GM12878 (cell line): ENCODE results near the gene RBX1. TPM values are rescaled to one million over a fixed set of nuclear protein-coding genes. Genes with fewer than 3 reads are reported as not detected.
A peak's percentile ranks its signal among the peaks of the same experiment; 100 is the strongest.

Experiments
- GATAD2B ChIP-seq: fragments of 450-650 bp; conservative IDR thresholded peaks from 2 replicates; pipeline ENCODE4 v1.6.1; 2017; ENCODE audit warnings: low read depth, mild to moderate bottlenecking, moderate library complexity
- KLF5 ChIP-seq: fragments of 450-650 bp; IDR thresholded peaks from 2 replicates; pipeline ENCODE4 v1.6.1; 2014; ENCODE audit warnings: mild to moderate bottlenecking; ENCODE audit not compliant: partially characterized antibody
- MLLT1 ChIP-seq: fragments of 450-650 bp; IDR thresholded peaks from 2 replicates; pipeline ENCODE4 v1.6.1; 2016; ENCODE audit warnings: mild to moderate bottlenecking
- NFYB ChIP-seq: IDR thresholded peaks from 2 replicates; pipeline ENCODE4 v1.6.1; 2011; ENCODE audit warnings: low read depth, mild to moderate bottlenecking, low read length, improper control_type of control experiment, moderate library complexity; ENCODE audit not compliant: insufficient read depth
- NKRF ChIP-seq: fragments of 450-650 bp; conservative IDR thresholded peaks from 2 replicates; pipeline ENCODE4 v1.6.1; 2017; ENCODE audit warnings: mild to moderate bottlenecking, moderate library complexity
- POLR2A ChIP-seq: IDR thresholded peaks from 2 replicates; pipeline ENCODE4 v1.6.1; 2011; ENCODE audit warnings: low read depth, mild to moderate bottlenecking, low read length
- RBBP5 ChIP-seq: fragments of 200-600 bp; sonication (generic); conservative IDR thresholded peaks from 2 replicates; pipeline ENCODE4 v1.6.1; 2016
- RELA ChIP-seq: fragments of 450-650 bp; IDR thresholded peaks from 2 replicates; pipeline ENCODE4 v1.8.0; 2014; ENCODE audit warnings: borderline replicate concordance; ENCODE audit not compliant: partially characterized antibody
- SIX5 ChIP-seq: IDR thresholded peaks from 2 replicates; pipeline ENCODE4 v1.6.1; 2011; ENCODE audit warnings: mild to moderate bottlenecking, low read depth, low read length, moderate library complexity; ENCODE audit not compliant: severe bottlenecking
- SKIL ChIP-seq: fragments of 450-650 bp; IDR thresholded peaks from 2 replicates; pipeline ENCODE4 v1.6.1; 2017; ENCODE audit warnings: mild to moderate bottlenecking, low read depth, inconsistent platforms; ENCODE audit not compliant: poor library complexity, severe bottlenecking
- SMARCA5 ChIP-seq: fragments of 450-650 bp; IDR thresholded peaks from 2 replicates; pipeline ENCODE4 v1.6.1; 2017; ENCODE audit warnings: mild to moderate bottlenecking
- SMC3 ChIP-seq: IDR thresholded peaks from 2 replicates; pipeline ENCODE4 v1.6.1; 2011; ENCODE audit warnings: low read length, improper control_type of control experiment, borderline replicate concordance
- STAT3 ChIP-seq: IDR thresholded peaks from 2 replicates; pipeline ENCODE4 v1.6.1; 2011; ENCODE audit warnings: low read depth, low read length, improper control_type of control experiment
- USF1 ChIP-seq: IDR thresholded peaks from 2 replicates; pipeline ENCODE4 v1.6.1; 2011; ENCODE audit warnings: borderline replicate concordance, low read depth, mild to moderate bottlenecking, moderate library complexity, mixed read lengths, low read length; ENCODE audit not compliant: insufficient read depth; ENCODE audit errors: extremely low read length
- ZBTB33 ChIP-seq: fragments of 450-650 bp; IDR thresholded peaks from 2 replicates; pipeline ENCODE4 v1.6.1; 2017; ENCODE audit warnings: mild to moderate bottlenecking
- ZNF687 ChIP-seq: fragments of 450-650 bp; IDR thresholded peaks from 2 replicates; pipeline ENCODE4 v1.6.1; 2017; ENCODE audit warnings: mild to moderate bottlenecking, moderate library complexity
- polyA plus RNA-seq, 11 experiments: library from polyadenylated mRNA; depleted of rRNA in 4 of 11; unstranded in 6 of 11; stranded (reverse) in 5 of 11; fragments of >200 nt; fragmentation: Nextera tagmentation in 4 of 11; fragmentation: Illumina TruSeq in 1 of 11; extraction: Ambion mirVana in 4 of 11; extraction: Trizol in 1 of 11; gene quantifications; 1 replicate in 1 of 11; 2 replicates in 10 of 11; pipeline versions ENCODE4 v1.2.1 to v1.2.3, GENCODE V29; 2011 to 2016; ENCODE audit warnings: inconsistent platforms in 2 of 11, missing spikeins in 2 of 11, low read depth in 1 of 11
- total RNA-seq, 4 experiments: library from RNA; depleted of rRNA in 3 of 4; stranded (reverse); fragments of >200 nt in 3 of 4; fragmentation: Illumina TruSeq in 1 of 4; extraction: Trizol in 1 of 4; gene quantifications; 2 replicates each; pipeline versions ENCODE4 v1.2.1 to v1.2.3, GENCODE V29; 2013 to 2021

RBX1 gene
- total and polyA plus RNA-seq, 10 of the 15 experiments (the other 5 are each of a cell fraction or from before 2014, with no cell fraction given), result 71.2 to 468 (median 184) TPM

GRCh38 chr22:41021613-41022454 lies 70.7 kb downstream of the RBX1 start (continued):
- TF ChIP-seq STAT3, result no peak
- no peak; the same call in 1 of the 2 replicates for TF ChIP-seq SMARCA5
- no peak for TF ChIP-seq NFYB
- no peak for TF ChIP-seq USF1
- TF ChIP-seq RELA, result no peak
- no peak for TF ChIP-seq SKIL
- no peak for TF ChIP-seq SIX5
- TF ChIP-seq KLF5, result no peak
- TF ChIP-seq GATAD2B, result 0 out of 2 replicates have a peak, but pooled peaks have one; percentile 56
- TF ChIP-seq ZNF687, result peak; percentile 17; the same call in 1 of the 2 replicates
- TF ChIP-seq RBBP5, result no peak
- peak; percentile 67 for TF ChIP-seq POLR2A
- peak; percentile 49 for TF ChIP-seq NKRF
- no peak for TF ChIP-seq ZBTB33
- TF ChIP-seq MLLT1, result no peak
- TF ChIP-seq SMC3, result no peak
